Gastroesophageal sphincter (tissue), 4 donors: ENCODE results near the gene UVRAG. TPM values are rescaled to one million over a fixed set of nuclear protein-coding genes. Genes with fewer than 3 reads are reported as not detected.

Source experiments
- ATAC-seq: fragments of 150-250 bp; one replicate; pipeline ENCODE4 v1.9.1; 2016; ENCODE audit warnings: mild to moderate bottlenecking, moderate library complexity
- H3K27ac ChIP-seq, 4 donors: fragments of 200-600 bp; sonication (generic) in 3 of 4; 1 replicate in 3 of 4; 2 replicates in 1 of 4; pipeline ENCODE4 v1.5.1; 2016 to 2019
- H3K27me3 ChIP-seq: fragments of 200-600 bp; sonication (generic); one replicate; pipeline ENCODE4 v1.5.1; 2019
- H3K36me3 ChIP-seq, 2 donors: fragments of 200-600 bp; sonication (generic); one replicate each; pipeline ENCODE4 v1.5.1; 2019; ENCODE audit warnings: control low read depth in 1 of 2
- H3K4me1 ChIP-seq, 3 donors: fragments of 200-600 bp; sonication (generic); 1 replicate in 2 of 3; 2 replicates in 1 of 3; pipeline ENCODE4 v1.5.1; 2016 to 2019; ENCODE audit warnings: control low read depth in 2 of 3
- H3K4me3 ChIP-seq, 2 donors: fragments of 200-600 bp; sonication (generic); one replicate each; pipeline ENCODE4 v1.5.1; 2019; ENCODE audit warnings: mild to moderate bottlenecking in 1 of 2, moderate library complexity in 1 of 2
- H3K9me3 ChIP-seq, 3 donors: fragments of 200-600 bp; sonication (generic); one replicate each; pipeline ENCODE4 v1.5.1; 2017 to 2019; ENCODE audit warnings: control low read depth in 2 of 3
- CTCF ChIP-seq, 4 experiments: fragments of 200-600 bp in 2 of 4; fragments of 450-650 bp in 2 of 4; sonication (generic) in 1 of 4; IDR thresholded peaks; one replicate each; pipeline ENCODE4 v1.5.1; 2017 to 2019; ENCODE audit warnings: antibody characterized with exemption in 4 of 4, mild to moderate bottlenecking in 2 of 4, moderate library complexity in 2 of 4
- EP300 ChIP-seq: sonication (generic); formaldehyde crosslinking; IDR thresholded peaks from one replicate; pipeline ENCODE4 v1.6.1; 2017; ENCODE audit warnings: antibody characterized with exemption, mild to moderate bottlenecking
- POLR2A ChIP-seq, 2 donors: fragments of 450-650 bp; IDR thresholded peaks; one replicate each; pipeline ENCODE4 v1.6.1; 2017; ENCODE audit warnings: antibody characterized with exemption in 2 of 2, mild to moderate bottlenecking in 2 of 2, moderate library complexity in 1 of 2
- POLR2AphosphoS5 ChIP-seq: sonication (generic); formaldehyde crosslinking; IDR thresholded peaks from one replicate; pipeline ENCODE4 v1.6.1; 2017; ENCODE audit warnings: antibody characterized with exemption
- WGBS, 2 donors: methylation state at CpG; one replicate each; pipeline ENCODE4 v1.1.5; 2018; ENCODE audit warnings: low coverage in 1 of 2; 5-methylcytosine and 5-hydroxymethylcytosine counted together
- total RNA-seq, 4 donors: library from RNA; depleted of rRNA; stranded (reverse); fragments of >200 nt; gene quantifications; one replicate each; pipeline ENCODE4 v1.1.0, GENCODE V29; 2016

Gene UVRAG
- total RNA-seq, 4 donors from 2014 or later: 28.1 to 50.1 (median 34.7) TPM

- TF ChIP-seq POLR2AphosphoS5: no peak
- no peak for TF ChIP-seq EP300
- no peak for TF ChIP-seq CTCF (IDR thresholded peaks at IDR 0.05)
- TF ChIP-seq POLR2A (IDR thresholded peaks at IDR 0.05): no peak
- Histone ChIP-seq H3K27ac (no peak overlapping the region), H3K36me3 (peaks cover 0 to 18% of the 10 kb centered on the region in 2 donors), H3K4me3 (no peak overlapping the region), H3K4me1 (no peaks in the 10 kb centered on the region), H3K27me3 (no peaks in the 10 kb centered on the region), H3K9me3 (no peaks in the 10 kb centered on the region)
- 91 to 94% methylated on average over 4 of the region's 4 CpGs for WGBS, 2 donors
- ATAC-seq: no peak
Observed at GRCh38 chr11:75893251-75893650, 78.2 kb downstream of the UVRAG start.

GRCh38 chr11:75894036-75894585 lies 79.1 kb downstream of the UVRAG start:
- peaks cover 0 to 7% (median 0%) of the 10 kb centered on the region in 3 donors for H3K4me1 ChIP-seq
- H3K27me3 ChIP-seq: no peaks in the 10 kb centered on the region
- WGBS, 2 donors: 68 to 70% methylated on average over 3 of the region's 3 CpGs
- H3K36me3 ChIP-seq: peaks cover 0 to 18% of the 10 kb centered on the region in 2 donors
- no peak overlapping the region for H3K27ac ChIP-seq
- TF ChIP-seq CTCF (IDR thresholded peaks at IDR 0.05): no peak
- no peak for TF ChIP-seq POLR2AphosphoS5
- no peak for TF ChIP-seq POLR2A (IDR thresholded peaks at IDR 0.05)
- no peak for TF ChIP-seq EP300
- ATAC-seq: no peak
- H3K9me3 ChIP-seq: no peaks in the 10 kb centered on the region
- H3K4me3 ChIP-seq: no peak overlapping the region

- no peak overlapping the region for H3K4me3 ChIP-seq
- 18 to 27% methylated on average over 4 of the region's 4 CpGs for WGBS, 2 donors
- peaks cover 0 to 35% (median 12%) of the 10 kb centered on the region in 3 donors for H3K4me1 ChIP-seq
- H3K36me3 ChIP-seq: peaks cover 0 to 13% of the 10 kb centered on the region in 2 donors
- no peak overlapping the region for H3K27ac ChIP-seq
- no peaks in the 10 kb centered on the region for H3K27me3 ChIP-seq
- TF ChIP-seq POLR2A (IDR thresholded peaks at IDR 0.05) (no peak), CTCF (IDR thresholded peaks at IDR 0.05) (peak; percentile 70 to 81 (median 74))
- ATAC-seq: no peak
- H3K9me3 ChIP-seq: no peaks in the 10 kb centered on the region
Observed at GRCh38 chr11:75896843-75897419, 81.9 kb downstream of the UVRAG start.

- ATAC-seq: no peak
- H3K36me3 ChIP-seq: no peaks in the 10 kb centered on the region
- H3K4me3 ChIP-seq: no peak overlapping the region
- H3K4me1 ChIP-seq: peaks cover 0 to 40% (median 12%) of the 10 kb centered on the region in 3 donors
- 89% methylated on average over 2 of the region's 2 CpGs; no CpG with 5 or more reads in 1 of the 2 donors for WGBS, 2 donors
- H3K9me3 ChIP-seq: no peaks in the 10 kb centered on the region
- no peak overlapping the region for H3K27ac ChIP-seq
- TF ChIP-seq EP300: no peak
- TF ChIP-seq CTCF (IDR thresholded peaks at IDR 0.05): no peak
- no peak for TF ChIP-seq POLR2AphosphoS5
- TF ChIP-seq POLR2A (IDR thresholded peaks at IDR 0.05): no peak
- no peaks in the 10 kb centered on the region for H3K27me3 ChIP-seq
Observed at GRCh38 chr11:75898871-75899270, 83.9 kb downstream of the UVRAG start.

GRCh38 chr11:75899806-75900205 lies 84.8 kb downstream of the UVRAG start:
- TF ChIP-seq CTCF (IDR thresholded peaks at IDR 0.05) (no peak), POLR2AphosphoS5 (no peak), POLR2A (IDR thresholded peaks at IDR 0.05) (no peak), EP300 (no peak)
- H3K4me3 ChIP-seq: no peak overlapping the region
- H3K27ac ChIP-seq: no peak overlapping the region
- no peak for ATAC-seq
- H3K9me3 ChIP-seq: no peaks in the 10 kb centered on the region
- no peaks in the 10 kb centered on the region for H3K36me3 ChIP-seq
- WGBS, 2 donors: 16 to 31% methylated on average over 2 of the region's 2 CpGs
- no peaks in the 10 kb centered on the region for H3K27me3 ChIP-seq
- H3K4me1 ChIP-seq: peaks cover 0 to 46% (median 12%) of the 10 kb centered on the region in 3 donors
